NCI-H1048 (cell line): Measurements from ENCODE around the gene WDR31.
"Not testable (repeated sequence)": the region's sequence is repeated elsewhere in the genome, so short reads cannot be mapped to it uniquely, and the experiment has no call there.

ENCODE experiments used
- DNase-seq: peaks from one replicate; lab custom pipeline; 2025; lab: John Stamatoyannopoulos, UW

WDR31 gene

DNA sequence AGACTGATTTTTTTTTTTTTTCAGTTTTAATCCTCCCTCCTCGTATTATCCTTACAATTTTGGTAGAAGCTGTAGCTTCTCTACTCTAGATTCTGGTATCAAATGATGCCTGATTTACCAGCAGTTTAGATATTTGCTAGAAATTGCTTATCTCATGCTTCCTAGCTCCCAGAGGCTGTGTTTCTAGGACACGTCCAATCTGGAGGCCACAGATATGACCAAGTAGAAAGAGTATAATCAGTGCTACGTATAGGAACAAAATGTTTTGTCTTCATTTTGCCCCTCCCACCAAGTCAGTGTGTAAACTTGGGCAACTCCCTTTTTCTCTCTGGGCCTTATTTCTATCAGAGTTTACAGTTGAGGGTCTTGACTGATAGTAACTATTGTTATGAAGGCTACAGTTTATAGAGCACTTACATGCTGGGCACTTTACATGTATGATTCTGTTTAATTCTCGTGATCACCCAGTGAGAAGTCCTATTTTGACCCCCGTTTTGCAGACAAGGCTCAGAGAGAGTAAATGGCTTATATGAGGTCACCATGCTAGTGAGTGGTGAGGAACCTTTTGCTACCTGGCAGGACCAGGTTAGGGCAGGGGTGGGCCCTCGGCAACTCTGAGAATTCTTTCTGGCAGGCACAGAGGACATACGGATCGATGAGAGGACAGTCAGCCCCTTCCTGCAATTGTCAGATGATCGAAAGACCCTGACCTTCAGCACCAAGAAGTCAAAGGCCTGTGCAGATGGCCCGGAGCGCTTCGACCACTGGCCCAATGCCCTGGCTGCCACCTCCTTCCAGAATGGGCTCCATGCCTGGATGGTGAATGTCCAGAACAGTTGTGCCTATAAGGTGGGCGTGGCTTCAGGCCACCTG is 29.1 kb upstream of the WDR31 start:
- no peak for DNase-seq

DNA sequence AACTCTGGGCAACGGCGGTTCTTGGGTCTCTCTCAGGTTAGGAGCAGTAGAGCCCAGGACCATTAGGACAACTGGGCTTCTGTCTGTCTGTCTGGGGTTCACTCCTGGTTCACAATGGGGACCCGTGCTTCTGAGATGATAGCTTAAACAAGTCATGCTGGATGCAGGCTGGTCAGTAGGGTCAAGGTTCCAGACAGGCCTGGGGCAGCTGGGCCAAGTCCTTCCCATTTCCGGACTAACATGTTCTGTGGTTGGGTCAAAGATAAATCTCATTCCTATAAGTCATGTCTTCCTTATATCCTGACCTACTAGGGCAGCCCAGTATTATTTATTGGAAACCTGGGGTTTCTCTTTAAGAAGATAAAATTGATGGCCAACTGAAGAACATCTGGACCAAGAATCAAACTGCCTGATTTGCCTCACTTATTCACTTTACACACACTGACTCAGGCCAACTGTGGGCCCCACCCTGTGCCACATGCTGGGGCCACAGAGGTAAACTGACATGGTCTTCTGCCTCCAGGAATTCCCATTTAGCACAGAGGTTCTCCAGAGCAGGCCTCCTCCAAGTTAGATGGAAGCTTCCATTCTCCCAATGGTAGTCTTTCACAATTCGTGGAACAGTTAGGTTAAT is 28.4 kb upstream of the WDR31 start:
- no peak for DNase-seq

DNA sequence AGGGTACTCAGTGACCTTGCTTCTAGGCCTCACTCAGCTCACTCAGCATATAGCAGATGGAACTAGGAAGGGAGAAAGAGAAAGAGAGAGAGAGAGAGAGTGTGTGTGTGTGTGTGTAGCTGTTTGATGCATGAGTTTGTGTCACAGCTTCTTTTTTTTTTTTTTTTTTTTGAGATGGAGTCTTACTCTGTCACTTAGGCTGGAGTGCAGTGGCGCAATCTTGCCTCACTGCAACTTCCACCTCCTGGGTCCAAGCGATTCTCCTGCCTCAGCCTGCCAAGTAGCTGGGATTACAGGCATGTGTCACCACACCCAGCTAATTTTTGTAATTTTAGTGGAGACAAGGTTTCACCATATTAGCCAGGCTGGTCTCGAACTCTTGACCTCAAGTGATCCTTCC is 25.6 kb upstream of the WDR31 start:
- not testable (repeated sequence) for DNase-seq

DNA sequence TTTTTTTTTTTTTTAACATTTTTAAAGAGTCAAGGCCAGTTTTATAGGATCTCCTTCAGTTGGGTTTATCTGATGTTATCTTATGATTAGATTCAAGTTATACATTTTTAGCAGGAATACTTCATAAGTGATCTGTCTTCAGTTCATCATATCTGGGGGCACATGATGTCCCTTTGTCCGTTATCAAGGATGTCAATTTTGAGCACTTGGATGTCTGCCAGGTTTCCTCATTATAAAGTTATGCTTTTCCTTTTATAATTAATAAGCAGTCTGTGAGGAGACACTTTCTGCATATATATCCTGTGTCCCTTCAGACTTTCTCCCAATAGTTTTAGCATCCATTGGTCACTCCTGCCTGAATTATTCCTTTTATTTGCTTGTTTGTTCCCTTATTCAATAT is 24.9 kb upstream of the WDR31 start:
- DNase-seq = no peak

DNA sequence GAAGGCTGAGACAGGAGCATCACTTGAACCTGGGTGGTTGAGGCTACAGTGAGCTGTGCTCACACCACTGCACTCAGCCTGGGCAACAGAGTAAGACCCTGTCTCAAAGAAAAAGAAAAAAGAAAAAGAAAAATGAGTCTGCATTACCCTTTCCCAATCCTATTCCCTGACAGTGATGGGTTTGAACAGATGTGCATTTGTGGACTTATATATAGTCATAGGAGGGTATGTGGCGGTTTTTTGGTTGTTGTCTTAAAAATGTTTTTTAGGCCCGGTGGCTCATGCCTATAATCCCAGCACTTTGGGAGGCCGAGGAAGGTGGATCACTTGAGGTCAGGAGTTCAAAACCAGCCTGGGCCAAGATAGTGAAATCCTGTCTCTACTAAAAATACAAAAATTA is 23.3 kb upstream of the WDR31 start:
- DNase-seq = no peak

DNA sequence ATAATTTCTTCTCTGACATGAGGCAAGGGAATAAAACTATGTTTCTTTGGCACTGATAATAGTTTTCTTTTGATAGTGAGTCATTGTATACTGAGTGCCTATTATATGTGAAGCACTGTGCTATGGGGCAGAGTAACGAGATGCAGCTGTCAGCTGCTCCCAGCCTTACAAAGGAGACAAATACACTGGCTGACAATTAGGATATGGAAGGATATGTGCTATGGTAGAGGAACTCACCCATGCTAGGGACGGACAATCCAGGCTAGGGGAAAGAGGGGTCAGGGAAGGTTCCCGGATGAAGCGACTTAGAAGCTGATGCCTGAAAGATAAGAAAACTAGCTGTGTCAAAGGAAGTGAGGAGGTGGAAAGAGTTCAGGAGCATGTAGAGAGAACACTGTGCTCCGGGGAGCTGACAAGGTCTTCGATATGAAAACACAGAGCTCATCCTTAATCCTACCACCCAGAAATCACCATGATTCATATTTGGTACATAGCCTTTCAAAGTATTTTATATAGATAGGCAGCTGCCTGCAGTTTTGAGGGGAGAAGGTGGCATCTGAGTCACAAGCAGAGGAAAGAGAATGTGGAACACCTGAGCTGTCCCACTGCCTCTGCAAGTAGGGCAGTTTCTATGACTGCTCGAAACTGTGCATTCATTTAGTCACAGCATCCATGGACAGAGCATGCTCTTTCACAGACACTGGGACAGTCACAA is 21.4 kb upstream of the WDR31 start:
- DNase-seq = no peak

DNA sequence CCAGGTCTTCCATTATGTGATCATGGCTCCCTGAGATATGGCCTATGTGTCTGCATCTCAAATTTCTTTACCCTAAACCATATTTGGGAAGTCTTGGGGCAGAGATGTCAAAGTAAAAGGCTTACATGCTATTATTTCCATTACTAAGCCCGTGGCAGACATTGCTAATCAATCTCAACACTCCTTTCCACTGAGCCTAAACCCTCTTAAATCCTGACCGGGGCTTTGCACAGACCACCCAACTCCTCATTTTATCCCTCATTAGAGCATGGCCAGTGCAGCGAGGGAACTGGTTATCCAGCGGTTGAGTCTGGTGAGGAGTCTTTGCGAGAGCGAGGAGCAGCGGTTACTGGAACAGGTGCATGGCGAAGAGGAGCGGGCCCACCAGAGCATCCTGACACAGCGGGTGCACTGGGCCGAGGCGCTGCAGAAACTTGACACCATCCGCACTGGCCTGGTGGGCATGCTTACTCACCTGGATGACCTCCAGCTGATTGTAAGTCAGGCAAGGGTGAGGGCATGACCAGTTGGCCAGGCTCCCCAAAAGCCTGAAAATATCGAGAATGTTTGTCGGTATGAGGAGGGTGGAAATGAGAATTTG is 20.3 kb upstream of the WDR31 start:
- no peak for DNase-seq

DNA sequence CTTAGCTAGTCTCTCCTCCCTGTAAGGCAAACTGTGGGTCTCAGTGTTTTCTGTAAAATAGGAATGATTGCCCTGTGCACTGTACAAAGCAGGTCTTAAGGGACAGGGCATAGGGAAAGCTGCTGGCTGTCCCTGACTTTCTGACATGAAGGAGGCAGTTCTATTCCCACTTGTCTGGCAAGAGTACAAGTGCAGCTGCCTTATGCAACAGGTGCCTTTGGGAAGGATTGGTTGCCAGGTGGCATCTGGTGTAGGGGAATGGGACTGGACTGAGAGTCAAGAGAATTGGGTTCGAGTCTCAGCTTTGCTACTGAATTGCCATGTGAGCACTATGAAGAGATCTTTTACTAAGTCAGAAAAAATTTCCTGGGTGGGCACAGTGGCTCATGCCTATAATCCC is 19.3 kb upstream of the WDR31 start:
- DNase-seq = no peak

DNA sequence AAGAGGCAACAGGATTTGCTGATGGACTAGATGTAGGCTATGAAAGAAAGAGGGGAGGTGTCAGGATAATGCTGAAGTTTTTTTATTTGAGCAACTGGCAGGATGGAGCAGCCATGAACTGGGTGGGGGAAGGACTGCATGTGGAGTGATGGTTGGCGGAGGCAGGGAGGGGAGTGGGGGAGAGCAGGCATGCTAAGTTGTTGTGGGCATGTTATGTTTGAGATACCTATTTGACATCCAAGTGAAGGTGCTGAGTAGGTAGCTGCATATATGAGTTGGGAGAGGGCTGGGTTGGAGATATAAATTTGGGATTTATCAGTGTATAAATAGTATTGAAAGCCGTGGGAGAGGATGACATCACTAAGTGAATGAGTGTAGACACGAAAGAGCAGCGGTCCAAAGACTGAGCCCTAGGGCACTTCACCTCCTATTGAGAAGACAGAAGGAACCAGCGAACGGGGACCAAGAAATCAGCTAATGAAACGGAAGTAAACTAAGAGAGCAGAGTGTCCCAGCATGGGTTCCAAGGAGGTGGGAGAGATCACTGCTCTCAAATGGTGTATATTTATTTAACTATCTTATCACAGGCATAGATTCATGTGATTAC is 16.7 kb upstream of the WDR31 start:
- no peak for DNase-seq

DNA sequence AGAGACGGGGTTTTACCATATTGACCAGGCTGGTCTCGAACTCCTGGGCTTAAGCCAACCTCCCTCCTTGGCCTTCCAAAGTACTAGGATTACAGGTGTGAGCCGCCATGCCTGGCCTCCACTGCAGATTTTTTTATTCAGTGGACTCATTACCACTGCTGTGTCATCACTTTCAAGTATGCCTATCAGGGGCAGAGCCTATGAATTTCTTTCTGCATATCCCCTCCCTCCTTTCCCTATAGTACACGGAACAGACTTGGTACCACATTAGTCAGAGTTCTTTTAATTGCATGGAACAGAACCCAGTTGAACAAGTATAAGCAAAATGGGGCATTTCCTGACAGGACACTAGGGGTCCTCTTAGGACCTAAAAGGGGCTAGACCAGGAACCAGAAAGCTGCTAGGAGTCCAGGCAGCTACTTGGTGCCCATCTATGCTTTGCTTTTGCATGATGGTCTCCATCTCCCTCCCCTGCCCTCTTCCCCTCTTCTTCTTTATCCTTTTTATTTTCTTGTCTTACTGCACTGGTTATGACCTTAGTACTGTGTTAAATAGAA is 15.0 kb upstream of the WDR31 start:
- DNase-seq = no peak

DNA sequence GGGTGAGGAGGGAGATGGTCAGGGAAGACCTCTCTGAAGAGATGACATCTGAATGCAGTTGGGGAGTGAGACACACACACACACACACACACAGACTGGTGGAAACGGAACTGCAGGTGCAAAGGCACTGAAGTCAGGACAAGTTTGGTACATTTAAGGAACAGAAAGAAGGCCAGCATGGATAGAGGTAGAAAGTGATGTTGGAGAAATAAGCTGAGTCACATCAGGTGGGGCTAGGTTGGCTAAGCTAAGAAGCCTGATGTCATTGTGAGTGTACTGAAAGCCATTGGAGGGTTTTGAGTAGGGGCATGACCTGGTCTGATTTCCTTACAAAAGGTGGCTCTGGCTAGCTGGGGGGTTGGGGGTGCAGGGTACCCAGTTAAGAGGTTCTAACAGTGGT is 12.3 kb upstream of the WDR31 start:
- DNase-seq = no peak

DNA sequence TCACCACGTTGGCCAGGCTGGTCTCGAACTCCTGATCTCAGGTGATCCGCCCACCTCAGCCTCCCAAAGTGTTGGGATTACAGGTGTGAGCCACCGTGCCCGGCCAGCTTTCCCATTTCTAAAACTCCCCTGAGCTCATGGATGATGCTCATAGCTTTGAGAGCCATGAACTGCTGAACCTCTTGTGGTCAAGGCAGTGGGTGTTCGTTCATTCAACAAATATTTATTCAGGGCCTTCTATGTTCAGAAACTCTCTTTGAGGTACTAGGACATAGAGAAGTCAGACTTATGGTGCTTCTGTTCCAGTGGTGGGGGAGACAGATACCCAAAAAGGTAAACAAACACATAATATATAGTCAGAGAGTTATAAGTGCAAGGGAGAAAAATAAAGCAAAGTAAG is 11.9 kb upstream of the WDR31 start:
- no peak for DNase-seq

DNA sequence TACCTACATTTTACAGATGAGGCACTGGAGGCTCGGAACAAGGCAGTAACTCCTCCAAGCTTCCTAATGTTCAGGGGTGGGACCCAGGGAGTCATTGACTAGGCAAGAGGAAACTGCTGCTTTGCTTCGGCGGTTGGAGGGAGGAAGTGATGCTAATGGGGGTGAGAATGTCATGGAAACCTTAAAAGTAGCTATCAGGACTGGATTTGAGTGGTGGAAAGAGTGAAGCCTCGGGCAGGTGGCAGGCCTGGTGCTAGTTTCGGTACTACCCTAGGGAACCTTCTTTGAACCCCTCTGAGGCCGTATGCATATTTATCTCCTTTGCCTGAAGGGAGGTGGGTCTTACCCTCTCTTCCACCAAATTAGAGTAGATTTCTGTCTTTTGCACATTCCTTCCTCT is 10.9 kb upstream of the WDR31 start:
- no peak for DNase-seq

DNA sequence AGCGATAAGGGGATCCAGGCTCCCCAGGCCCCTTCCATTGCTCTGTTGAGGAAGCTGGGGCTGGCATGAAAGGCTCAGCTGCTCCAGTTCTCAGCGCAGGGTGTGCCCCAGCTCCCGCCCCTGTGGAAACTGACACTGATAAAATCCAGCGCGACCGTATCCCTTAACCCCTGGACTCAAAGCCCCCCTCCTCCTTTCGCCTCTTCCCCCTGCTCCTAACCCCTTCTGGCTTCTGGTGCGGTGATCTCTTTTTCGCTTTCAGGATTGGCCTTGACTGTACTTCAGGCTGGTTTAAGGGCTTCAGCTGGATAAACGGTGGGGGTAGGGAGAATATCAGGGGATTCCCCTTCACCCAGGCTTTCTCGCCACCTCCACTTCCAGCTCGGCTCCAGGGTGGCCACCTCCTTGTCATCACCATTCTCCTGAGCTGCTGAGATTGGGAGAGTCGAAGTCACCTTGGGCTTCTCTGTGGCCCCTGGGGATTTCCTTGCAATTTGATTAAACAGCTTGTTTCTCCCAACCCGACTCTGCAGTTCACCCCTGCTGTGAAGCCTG is 10.1 kb upstream of the WDR31 start:
- DNase-seq = no peak

DNA sequence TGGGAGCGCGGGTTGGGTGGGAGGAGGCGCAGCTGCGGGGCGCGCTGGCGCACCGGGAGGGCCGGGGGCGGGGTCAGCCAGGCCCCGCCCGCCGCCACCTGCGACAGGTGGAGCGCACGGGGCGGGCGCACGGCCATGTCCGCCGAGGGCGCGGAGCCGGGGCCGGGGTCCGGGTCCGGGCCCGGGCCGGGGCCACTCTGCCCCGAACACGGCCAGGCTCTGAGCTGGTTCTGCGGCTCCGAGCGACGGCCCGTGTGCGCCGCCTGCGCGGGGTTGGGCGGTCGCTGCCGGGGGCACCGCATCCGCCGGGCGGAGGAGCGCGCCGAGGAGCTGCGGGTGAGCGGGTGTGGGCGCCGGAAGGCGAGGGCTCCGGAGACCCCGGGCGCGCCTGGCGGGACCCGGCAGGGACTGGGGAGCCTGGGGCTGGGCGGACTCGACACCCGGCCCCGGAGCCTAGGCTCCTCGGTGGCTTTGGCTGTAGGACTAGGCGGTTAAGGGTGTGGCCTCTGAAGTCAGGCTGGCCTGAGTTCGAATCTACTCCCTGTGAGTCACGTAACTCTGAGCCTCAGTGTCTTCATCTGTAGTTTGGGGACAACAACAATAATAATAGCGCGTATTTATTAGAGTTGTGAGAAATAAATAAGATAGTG is 9.5 kb upstream of the WDR31 start, which contains the start of gene BSPRY:
BSPRY (plus strand) TSS at position 97 of the 650 bp plus-strand sequence; CDS start at position 136, 39 bp downstream.
- no peak for DNase-seq

DNA sequence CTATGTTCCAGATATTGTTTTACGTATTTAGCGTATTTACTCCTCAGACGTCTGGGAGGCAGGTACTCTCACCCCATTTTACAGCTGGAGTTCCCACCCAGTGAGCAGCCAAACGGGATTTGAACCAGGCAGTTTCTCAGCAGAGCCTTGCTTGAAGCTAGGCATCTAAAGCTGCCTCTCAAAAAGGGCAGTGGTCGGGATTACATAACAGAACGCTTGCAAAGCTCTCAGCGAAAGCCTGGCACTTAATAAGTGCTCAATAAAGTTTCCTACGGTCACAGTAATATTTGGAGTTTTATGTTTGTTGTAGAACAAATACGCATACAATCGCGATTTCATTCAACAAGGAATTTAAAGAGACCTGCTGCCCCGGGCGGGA is 9.0 kb upstream of the WDR31 start:
- no peak for DNase-seq

DNA sequence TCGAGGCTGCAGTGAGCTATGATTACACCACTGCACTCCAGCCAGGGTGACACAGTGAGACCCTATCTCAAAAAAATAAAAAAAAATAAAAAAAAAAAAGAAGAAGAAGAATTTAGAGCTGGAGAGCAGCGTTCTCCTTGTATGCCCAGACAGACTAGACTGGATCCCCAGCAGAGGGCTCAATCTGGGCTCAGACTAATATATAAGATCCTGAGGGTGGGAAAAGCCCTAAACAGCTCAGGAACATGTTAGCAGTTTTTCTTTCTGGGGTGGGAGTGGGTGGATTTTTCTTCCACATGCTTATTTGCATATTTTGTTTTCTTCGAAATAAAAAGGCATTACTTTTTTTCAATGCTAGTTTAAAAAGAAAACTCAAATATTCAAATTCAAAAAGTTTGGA is 8.4 kb upstream of the WDR31 start:
- DNase-seq = no peak

DNA sequence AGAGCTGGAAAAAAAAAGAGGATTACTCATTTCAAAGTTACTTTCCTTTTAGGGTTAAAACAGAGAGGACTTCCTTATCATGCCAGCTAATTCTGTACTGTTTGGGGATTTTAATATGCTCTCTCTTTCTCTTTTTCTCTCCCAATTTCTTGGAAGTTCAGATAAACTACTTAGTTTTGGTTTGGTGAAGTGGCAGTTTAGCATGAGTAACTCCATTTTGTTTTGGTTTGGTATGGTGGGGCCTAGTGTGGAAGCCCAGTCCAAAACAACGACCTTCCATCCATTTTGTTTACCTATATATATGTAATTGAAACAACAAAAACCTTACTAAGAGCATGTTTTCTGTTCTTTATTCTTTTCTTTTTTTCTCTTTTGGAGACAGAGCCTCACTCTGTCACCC is 5.6 kb upstream of the WDR31 start:
- DNase-seq = no peak

DNA sequence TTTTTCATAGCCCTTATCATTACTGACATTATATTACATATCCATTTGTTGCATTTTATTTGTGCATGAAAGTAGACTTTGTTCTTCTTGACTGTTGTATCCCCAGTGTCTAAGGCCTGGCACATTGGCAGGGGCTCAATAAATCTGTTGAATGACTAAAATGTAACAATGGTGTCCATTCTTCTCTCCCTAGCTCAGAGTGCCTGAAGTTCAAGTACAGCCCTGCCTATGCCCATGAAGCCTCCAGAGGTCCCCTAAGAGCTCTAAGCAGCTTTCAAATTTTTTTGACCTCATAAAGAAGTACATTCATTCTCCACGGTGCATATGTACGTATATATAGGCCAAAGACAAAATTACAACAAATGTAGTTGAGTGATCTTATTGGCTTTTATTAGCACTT is 5.1 kb upstream of the WDR31 start:
- DNase-seq = no peak

DNA sequence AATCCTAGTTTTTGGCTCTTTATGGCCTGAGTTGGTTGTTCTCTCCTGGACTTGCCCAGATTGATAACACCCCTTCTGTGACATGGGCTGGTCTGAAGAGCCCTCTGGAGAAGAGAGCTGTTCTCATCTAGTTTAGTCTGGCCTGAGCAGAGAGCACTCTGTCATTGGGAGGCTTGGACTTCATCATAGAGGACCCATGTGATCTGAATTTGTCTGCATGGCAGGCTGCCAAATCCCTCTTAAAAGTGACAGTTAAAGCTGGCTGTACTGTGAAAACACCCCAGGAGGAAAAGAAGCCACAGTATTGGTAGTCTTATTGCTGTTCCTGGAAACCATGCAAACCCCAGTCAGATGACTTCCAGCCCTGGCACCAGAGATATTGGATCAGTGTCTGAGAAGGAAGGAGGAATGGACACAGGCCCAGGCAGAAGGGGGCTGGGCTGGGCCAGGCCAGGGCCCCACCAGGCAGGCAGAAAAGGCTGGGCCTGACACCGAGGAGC is 3.7 kb upstream of the WDR31 start:
- no peak for DNase-seq
